ENCODE measurements around the gene WLS.
"Not testable (repeated sequence)": the region's sequence is repeated elsewhere in the genome, so short reads cannot be mapped to it uniquely, and the experiment has no call there.

WLS gene

DNA sequence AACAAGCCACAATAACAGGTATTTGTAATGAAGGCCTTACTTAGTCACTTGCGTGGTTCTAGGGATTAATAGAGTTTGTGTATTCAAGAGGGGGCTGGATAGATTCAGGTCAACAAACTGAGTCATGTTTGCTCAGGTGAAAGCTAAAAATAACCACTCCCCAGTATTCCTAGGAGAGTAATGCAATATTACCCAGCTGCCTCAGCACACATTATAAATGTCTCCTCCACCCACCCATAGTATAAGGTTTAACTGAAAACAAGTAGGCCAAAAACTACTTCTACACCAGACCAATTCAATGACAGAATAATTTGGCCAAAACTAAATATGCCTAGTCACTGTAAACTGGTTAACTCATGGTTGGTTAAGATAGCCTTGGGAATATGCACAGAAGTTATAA, 34.4 kb downstream of the WLS start:
- no peak for DNase-seq

DNA sequence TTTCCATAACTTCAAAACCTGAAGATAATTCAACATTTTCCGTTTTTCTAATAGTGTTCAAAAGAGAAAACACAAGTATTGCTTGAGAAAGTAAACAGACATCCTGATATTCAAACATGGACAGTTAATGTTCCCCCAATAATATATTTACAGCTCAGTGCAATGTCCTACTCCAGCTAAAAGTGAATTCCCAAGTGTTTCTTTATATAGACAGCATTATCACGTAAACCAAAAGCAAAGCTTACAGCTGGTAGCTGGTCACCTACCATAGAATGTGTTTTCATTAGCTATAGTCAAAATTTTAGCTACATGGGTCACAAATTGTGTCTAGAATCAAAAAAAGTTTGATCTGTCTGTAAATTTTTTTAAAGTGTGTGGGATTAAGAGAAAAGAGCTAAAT, 34.9 kb downstream of the WLS start:
- no peak for DNase-seq

DNA sequence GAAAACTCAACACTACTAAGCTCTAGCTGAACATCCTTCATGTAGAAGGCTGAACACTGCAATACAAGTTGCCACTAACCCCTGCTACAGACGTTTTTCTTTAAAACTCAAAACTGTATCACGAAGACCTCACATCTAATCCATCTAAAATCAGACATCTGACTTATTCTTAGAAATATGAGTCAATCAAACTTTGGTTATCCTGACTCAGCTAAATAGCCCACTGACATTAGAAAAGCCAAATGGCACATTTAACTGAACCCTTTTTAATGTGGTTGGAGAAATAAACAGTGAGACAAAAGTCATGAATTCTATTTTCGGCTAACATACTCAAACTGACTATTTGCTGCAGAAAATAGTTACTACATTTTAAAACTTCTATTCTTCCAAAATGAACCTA, 35.6 kb downstream of the WLS start:
- DNase-seq, result no peak

DNA sequence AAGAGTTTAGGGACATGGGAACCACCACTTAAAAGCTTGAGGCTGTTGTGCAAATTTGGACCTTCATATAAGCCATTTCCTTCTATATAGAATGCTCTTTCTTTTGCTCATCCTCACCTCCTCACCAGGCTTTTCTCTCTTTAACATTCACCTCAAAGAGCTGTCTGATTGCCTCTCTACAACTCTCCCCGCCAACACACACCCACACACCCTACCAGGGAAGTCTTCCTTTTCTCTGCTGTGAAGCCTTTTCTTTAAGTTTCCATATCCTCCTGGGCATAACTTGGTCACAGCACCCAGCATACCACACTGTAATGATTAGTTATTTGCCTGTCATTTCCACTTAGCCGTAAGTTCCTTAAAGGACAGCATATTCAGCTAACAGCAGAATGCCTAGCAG, 40.6 kb downstream of the WLS start:
- no peak for DNase-seq

DNA sequence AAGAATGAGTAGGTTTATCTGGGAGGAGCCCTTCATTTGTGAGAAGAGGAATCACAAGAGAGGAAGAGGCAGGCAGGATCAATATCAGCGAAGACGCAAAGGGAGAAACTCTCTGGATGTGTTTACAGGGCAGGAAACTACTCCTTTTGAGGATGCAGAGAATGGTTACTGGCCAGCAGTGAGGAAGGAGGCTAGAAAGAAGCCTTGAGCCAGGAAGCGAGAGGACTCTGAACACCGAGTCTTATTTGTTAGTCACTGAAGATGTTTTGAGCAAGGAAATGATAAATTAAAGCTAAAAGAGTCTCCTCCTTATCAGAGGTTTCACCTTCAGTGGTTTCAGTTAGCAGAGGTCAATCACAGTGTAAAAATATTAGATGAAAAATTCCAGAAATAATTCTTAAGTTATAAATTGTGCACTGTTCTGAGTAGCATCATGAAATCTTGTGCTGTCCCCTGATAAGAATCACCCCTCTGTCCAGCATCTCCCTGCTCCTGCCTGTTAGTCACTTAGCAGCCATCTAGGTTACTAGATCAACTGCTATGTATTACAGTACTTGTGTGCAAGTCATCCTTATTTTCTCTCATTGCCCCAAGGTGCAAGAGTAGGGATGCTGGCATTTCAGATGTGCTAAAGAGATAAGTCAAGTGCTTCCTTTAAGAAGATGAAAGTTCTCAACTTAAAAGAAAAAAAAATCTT, 43.5 kb downstream of the WLS start:
- DNase-seq, result no peak

DNA sequence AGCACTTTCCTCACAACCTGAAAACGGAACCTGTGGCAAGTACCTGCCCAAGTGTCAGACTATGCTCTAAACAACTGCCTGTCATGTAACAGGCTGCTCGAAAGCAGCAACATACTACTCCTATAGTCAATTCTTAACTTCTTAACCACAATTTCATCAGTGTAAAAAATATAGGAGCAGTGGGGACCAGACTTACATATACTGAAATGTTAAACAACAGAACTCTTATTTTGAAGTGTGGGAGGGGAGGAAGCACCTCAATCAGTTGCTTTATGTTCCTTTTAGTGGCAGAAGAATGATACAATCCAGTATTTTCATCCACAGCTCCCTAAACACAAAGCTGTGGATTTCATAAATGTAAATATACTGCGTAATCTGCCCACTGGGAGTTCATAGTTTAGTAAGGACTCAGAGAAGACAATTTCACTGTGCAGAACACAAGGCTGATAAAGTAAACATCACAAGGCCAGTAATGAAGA, 44.2 kb downstream of the WLS start:
- no peak for DNase-seq

DNA sequence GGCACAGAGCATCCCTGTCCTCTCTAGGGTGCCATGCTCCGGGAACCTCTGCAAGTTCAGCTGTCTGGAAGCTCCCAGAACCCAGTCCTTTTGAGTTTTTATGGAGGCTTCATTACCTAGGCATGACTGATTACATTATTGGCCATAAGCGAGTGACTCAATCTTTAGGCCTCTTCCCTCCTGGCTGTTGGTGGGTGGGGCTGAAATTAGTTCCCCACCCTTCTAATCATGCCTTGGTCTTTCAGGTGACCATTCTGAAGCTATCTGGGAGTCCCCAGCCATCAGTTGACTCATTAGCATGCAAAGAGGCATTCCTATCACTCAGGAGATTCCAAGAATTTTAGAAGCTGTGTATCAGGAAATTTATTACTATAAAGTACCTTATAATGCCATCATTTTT, 46.6 kb downstream of the WLS start:
- DNase-seq, result no peak

DNA sequence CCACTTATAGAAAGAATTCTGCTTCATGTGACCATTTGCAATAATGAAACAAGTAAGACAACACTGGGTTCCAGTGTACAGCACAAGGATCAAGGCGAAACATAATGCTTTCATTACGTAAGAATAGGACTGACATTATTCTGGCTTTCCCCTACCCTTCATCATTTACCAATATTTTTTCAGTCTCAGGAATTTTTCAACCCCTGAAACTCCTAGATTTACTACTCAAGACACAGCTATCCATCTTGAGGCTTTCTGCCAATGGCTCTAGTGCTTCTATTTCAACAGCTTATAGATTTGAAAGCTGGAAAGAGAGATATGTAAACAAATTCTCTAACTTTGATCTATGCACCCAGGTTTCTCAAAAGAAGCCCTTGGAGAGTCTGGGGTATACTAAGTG, 48.4 kb downstream of the WLS start:
- DNase-seq, result no peak

DNA sequence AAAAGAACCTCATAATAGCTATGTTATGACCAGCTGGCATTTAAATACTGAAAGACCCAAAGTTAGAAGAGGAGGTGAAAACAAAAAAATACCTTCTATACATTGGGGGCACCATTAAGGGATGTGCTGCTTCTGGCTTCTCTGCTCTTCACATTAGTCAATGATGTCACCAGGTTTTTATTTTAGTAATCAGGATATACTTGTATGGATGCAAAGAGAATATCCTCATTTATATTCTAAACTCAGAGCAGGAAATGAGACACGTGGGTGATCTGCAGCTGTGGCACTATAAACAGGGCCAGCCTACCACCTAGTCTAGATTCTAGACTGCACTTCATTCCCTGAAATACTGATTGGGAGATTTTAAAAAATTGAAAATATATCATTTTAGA, 51.2 kb downstream of the WLS start:
- no peak for DNase-seq

DNA sequence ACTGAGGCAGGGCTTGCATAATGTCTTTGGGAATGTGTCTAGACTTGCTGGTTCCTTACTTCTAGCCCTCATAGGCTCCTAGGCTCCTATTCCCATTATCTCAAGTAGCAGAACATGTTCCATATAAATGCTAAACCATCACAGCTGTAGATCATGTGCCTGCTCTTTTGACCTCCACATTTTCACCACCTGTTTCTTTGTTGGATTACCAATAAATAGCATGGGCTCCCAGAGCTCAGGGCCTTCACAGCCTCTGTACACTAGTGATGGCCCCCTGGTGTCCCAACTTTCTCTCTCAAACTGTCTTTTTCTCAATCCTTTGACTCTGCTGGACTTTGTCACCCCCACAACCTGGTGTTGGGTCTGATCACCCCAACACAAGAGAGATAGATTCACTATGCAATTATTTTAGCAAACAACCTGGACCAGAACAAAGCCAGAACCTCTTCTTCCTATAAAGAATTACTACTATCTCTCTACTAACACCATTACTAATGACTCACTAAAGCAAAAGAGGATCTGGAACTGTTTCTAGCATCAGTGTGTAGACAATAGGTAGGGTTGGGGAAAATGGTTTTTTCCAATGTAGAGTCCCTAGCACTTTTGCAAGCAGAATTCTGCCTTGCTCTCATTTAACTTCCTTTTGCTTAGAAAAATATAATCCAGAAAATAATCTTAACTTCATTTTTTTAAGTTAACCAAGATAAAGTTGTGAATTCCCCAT, 51.7 kb downstream of the WLS start:
- DNase-seq, result no peak

DNA sequence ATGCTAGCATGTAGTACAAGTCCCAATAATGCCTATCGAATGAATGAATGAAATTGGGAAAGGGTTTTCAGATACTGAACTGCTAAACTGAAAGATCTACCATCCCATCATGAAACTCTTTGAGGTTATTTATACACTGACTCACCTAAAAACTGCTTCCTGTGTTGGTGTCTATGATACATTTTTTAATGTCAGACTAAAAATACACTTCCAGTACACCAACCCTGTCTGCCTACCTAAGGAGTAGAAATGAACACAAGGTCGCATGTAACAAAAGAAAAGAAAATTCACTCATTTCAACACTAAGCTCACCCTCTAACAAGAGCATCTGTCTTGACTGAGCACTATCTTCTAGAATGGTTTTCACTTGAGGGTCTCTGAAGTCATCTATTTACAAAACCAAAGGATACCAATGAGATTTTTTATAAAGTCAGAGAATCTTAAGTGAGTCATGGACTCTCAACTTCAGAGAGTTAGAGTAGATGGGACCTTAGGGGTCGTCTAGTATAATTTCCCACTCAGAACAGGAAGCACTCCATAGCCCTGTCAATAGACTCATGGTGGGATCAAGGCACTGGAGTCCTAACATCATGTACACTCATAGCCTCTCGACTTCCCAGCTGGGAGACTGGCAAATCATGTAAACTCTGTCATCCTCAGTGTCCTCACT, 53.4 kb downstream of the WLS start:
- DNase-seq, result no peak

DNA sequence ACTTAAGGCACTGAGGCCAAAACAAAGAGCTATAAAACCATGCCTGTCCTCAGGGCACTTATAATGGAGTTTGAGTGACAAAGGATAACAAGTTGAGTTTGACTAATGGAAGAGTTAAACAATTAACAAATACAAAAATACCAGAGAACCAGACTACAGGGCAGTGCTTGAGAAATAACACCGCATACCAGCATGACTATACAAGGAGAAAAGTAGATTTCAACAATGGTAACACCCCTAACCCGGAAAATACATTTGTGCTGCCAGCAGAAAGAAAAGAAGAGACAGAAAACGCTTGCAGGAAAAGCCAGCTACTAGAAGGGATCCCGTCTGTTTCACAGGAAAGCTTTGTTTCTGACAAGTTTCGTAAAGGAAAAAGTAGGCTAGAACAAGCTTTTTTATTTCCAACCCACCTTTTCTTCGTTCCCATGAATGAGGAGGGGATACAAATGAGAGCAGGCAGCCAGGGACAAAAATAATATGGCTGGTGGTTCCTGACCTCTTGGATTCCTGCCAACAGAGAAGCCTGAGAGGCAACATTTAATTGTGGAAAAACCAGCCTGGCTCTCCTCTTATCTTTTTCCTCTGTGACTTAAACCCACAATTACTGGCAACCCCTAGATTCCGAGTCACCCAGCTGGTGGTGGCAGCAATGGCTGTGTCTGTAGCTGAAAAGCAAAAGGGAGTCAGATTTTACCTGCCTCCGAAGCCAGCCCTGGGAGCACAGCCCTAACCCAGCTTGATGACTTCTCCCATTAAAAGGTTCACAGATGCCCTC, 56.5 kb downstream of the WLS start:
- no peak for DNase-seq

DNA sequence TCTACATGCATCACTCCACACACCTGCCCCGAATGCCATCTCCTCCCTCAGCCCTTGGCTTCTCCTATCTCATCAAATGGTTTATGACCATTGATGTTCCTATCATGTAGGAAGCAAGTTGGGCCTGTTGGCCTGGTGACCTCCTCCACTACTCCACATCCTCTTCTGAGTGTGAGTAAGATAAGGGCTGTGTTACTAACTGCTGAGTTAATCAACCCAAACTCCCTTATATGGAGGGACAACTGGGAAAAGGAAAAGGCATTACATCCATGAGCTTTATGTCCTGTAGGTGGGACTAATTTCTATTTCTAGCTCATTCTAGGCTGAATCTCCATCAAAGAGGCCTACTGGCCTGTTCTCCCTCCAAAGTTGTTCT, 57.6 kb downstream of the WLS start:
- no peak for DNase-seq

DNA sequence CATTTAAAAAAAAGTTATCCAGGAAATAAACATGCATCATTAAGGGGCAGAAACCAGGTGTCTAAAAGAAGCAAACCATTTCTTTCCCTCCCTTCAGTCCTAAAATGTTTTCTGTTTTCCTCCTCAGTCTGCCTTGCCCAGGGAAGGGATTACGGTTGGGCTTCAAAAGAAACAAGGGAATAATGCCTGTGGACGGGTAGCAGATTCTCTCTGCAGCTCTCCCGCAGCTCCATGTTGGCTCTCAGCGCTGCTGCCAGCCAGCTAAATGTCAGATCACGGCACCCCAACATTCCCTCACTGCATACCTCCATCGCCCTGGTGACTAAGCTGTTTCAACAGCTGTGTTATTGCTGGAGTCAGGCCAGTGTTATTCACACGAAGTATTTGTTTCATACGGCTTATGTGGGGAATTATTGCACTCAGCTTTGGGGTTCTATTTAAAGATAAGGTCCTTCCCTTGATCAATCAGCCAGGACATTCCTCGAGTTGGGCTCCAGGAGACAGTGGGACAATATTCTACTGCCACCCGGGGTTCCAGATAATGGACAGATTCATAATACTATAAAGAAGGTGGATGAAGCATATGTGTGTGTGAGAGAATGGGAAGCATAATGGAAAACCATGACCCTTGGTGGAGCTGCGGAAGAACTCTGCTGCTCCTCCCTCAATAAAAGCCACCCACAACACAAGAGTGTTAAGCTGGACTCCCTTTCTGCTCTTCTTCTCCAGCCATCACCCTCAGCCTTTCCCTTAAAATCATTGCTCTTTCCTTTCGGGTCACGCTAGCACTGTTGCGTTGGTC, 58.2 kb downstream of the WLS start:
- no peak for DNase-seq

DNA sequence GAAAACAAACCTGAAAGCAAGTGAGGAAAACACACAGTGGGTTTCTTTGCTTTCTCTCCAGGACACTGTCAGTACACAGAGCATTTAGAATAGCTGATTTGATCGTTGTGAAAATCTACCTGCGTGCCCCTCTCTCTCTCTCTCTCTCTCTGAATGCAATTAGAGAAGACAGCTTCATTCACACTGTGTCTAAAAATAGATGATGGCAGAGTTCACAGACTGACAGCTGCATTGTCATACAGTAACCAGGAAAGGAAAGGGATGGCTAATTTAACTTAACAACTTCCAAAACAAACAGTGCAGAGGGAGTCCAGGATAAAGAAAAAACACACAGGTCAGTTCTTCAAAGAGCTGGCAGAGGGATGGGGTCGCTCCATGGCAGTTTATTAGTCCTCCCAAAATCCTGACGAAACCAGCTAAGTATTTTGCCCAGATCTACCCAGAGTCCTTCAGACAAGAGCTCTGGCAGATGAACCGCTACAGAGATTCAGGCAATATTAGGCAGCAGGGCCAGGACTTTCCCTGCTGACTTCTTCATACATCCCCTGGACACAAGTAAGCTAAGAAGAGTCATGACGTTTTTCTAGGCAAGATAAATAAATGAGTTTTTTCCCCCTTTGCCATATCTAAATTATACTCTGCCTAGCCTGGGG, 58.9 kb downstream of the WLS start:
- DNase-seq, result no peak

DNA sequence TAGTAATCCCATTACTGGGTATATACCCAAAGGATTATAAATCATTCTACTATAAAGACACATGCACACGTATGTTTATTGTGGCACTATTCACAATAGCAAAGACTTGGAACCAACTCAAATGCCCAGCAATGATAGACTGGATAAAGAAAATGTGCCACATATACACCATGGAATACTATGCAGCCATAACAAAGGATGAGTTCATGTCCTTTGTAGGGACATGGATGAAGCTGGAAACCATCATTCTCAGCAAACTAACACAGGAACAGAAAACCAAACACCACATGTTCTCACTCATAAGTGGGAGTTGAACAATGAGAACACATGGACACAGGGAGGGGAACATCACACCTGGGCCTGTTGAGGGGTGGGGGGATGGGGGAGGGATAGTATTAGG, 60.5 kb downstream of the WLS start:
- not testable (repeated sequence) for DNase-seq

DNA sequence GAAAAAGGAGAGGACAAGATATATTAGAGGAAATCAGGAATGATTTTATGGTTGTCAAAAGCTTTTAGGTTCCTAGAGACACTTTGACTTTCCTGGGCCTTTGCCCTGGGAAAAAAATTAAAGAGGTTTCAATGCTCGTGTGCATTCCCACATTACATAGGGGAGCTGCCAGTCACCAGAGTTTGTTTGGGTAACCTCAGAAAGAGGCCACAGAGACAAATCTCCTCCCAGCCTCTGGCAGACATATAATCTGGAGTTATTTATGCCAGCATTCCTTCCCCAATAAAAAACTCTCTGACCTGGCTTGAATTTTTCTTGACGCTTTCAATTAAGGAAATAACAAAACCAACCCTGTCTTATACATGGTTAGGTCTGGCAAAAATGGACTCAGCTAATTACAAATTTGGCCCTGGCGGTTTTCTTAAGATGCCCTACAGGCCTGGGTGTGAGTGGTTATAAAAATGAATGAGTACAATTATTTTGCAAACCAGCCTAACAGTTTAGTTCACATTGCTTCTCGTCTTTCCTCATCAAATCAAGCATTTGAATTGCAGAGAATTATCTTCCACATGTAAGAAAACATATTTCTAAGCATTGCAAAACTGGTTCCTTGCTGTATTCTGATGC, 63.7 kb downstream of the WLS start:
- DNase-seq, result no peak

DNA sequence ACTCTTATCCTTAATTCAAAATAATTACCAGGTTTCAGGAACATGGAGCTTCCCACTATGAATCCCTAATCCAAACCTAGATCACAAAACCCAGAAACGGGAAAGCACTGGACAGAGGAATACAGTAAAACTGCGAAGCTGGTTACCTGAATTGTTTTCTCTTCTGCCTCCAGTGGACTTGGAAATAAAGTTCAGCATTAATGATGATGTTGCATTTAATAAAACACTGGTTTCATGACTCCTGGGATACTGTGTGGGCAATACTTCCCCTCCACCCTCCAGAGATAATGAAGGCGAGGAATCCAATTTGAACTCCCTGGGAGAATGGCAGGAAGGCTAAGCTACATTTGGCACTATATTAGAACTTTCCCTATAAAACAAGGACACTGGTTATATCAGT, 65.1 kb downstream of the WLS start:
- DNase-seq, result no peak

DNA sequence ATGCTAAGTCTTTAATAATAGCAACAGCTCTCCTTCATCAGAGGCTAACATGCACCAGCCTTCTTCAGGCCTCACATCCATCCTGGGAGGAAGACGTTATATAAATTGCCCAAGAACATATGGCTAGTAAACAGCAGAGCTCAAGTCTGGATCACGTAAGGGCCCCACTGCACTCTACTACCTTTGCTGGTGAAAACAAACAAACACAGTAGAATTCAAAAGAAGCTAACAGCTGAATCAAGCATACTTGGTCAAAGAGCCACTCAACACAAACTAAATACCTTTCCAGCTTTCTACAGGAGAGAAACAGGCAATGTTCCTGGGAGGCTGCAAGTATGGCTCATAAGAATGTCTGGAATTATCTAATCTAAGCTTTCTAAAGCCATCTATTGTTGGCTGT, 66.0 kb downstream of the WLS start:
- DNase-seq, result no peak

DNA sequence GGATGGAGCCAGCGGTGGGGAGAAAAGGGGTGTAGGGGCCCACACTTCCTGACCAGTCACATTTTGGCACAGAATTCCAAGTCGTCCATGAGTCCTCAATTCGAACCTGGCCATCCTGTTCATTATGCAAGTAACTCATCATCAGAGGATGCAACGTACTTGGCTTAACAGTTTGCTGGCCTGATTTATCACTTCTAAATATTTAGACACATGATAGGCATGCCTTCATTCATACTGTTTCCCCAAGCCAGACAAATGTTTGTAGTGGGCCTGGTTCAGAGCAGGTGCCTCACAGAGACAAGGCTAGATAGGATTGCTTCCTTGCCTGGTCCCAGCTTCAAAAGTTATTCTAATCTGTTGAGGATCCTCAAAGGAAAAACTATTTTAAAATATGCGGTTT, 66.7 kb downstream of the WLS start:
- no peak for DNase-seq

DNA sequence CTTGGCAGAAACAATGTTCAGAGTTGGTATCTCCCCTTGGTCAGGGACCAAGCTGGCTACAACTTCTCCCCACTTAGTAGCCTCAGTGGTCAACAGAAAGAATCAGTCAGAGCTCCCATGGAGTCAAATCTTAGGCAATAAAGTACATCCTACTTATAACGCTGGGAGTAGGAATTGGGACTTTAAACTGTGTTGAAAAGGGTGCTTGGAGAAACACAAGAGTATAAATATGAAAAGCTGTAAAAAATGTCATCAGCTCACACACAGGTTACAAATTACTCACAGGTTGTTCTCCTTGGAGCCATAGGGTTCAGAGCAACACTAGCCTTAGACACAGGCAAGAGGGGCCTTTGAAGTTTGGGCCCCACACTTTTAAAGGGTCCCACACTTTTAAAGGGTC, 67.4 kb downstream of the WLS start:
- no peak for DNase-seq

DNA sequence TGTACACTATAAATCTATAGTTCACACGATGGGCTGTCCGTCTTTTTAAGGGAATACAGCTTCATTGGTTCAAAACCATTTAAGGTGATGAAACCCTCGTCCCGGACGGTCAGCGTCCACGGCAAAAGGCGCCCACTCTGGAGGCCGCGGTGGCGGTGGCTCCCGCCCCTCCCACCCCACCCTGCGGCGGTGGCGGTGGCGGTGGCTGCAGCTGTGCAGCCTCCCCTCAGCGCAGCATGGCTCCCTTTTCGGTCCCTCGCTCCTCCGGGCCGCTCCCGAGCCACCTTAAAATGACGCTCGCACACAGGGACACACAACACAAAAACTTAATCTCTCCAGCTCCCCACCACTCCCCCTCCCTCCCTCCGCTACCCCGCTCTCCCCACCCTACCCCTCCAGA, 69.1 kb downstream of the WLS start:
- no peak for DNase-seq

Measured in GF-D8 (cell line).